HUES6 (cell line): ENCODE data around the gene PLXNB3.

Source experiments
- H3K27ac ChIP-seq: 2 replicates; pipeline ENCODE4 v1.7.0; 2013; ENCODE audit warnings: low read depth, mild to moderate bottlenecking, low read length, inconsistent platforms
- H3K27me3 ChIP-seq: 2 replicates; pipeline ENCODE4 v1.6.1; 2013; ENCODE audit warnings: low read length; ENCODE audit not compliant: control insufficient read depth, insufficient read depth
- H3K36me3 ChIP-seq: 2 replicates; pipeline ENCODE4 v1.6.1; 2013; ENCODE audit warnings: low read length; ENCODE audit not compliant: control insufficient read depth, insufficient read depth
- H3K4me1 ChIP-seq: 2 replicates; pipeline ENCODE4 v1.6.1; 2013; ENCODE audit warnings: low read length; ENCODE audit not compliant: control insufficient read depth, insufficient read depth
- H3K4me3 ChIP-seq: 2 replicates; pipeline ENCODE4 v1.5.1; 2013; ENCODE audit warnings: low read depth, low read length
- H3K9ac ChIP-seq: one replicate; pipeline ENCODE4 v1.6.1; 2013; ENCODE audit warnings: mild to moderate bottlenecking, low read length
- H3K9me3 ChIP-seq: 2 replicates; pipeline ENCODE4 v1.6.1; 2013; ENCODE audit warnings: low read depth, low read length; ENCODE audit not compliant: control insufficient read depth, insufficient read depth

Gene PLXNB3

DNA sequence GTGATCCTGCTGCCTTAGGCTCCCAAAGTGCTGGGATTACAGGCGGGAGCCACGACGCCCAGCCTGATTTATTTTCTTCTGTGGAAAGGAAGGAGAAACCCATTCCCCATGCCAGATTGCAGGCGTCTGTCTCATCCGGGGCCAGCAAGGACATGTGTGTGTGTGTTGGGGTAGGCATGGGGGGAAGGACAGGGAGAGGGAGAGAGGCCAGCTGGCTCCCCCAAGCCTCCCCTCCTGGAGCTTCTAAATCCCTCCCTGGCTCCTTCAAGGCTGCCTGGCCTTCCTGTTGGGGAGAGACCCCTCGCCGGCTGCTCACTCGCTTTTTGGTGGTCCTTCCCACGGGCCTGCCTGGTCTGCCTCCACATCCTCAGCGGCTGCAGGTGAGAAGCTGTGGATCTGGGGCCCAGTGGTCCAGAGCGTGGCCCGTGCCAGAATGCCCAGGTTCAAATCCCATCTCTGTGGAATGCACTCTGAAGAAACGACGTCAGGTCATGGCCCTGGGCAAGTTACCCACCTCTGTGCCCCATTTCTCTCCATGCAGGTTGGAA is 1.3 kb upstream of the PLXNB3 start:
- Histone ChIP-seq H3K9ac (no peak overlapping the region), H3K4me3 (no peak overlapping the region), H3K27ac (no peak overlapping the region), H3K9me3 (peaks cover 15% of the 10 kb centered on the region; the same call in 1 of the 2 replicates), H3K4me1 (peaks cover 30% of the 10 kb centered on the region), H3K36me3 (no peaks in the 10 kb centered on the region), H3K27me3 (no peaks in the 10 kb centered on the region)

DNA sequence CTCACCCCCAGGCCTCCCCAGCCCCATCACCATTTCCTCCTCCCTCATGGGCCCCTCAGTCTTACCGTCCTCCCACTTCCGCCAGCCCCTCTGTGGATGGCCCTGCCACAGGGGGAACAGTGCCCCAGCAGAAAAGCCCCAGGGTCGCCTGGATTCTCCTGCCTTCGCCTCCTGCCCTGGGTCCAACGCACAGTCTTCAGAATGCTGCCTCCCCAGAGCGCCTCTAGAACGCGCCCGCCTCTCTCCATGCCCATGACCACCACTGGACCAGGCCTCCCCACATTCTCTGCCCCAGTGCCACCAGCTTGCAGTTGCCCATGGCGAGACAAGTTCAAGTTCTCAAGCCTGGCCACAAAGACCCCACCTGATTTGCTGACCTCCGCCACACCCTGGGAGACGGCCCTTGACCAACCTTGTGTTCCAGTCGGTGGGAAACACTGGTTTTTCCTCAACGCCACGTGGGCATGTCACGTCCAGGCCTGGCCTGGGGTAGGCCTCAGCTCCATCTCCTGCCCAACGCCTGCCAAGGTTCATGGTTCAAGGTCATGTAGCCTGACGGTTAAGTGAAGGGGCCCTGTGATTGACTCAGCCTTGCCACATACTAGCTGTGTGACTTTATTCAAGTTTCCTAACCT is 634 bp upstream of the PLXNB3 start:
- no peak overlapping the region for H3K9ac ChIP-seq
- no peaks in the 10 kb centered on the region for H3K36me3 ChIP-seq
- H3K4me3 ChIP-seq, result no peak overlapping the region
- H3K27ac ChIP-seq, result no peak overlapping the region
- H3K9me3 ChIP-seq, result peaks cover 17% of the 10 kb centered on the region; the same call in 1 of the 2 replicates
- peaks cover 30% of the 10 kb centered on the region for H3K4me1 ChIP-seq
- no peaks in the 10 kb centered on the region for H3K27me3 ChIP-seq

DNA sequence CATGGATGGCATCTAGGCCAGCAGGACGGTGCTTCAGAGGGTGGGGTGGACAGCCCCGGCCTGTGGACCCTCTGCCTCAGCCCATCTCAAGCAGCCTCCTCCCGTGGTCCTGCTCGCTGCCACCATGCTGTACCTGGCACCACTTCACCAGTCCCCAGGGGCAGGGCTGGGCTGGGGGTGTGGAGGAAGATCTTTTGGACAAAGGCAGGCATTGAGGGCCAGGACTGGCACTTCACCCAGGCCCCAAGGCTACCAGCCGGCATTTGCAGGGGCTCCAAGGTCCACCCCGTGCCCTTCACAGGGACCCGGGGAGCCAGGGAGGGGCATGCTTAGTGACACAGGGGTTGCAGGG is 713 bp downstream of the PLXNB3 start:
- Histone ChIP-seq H3K27me3 (no peaks in the 10 kb centered on the region), H3K9me3 (peaks cover 26% of the 10 kb centered on the region; the same call in 1 of the 2 replicates), H3K9ac (no peak overlapping the region), H3K4me1 (peaks cover 30% of the 10 kb centered on the region), H3K27ac (no peak overlapping the region), H3K36me3 (no peaks in the 10 kb centered on the region), H3K4me3 (no peak overlapping the region)

GRCh38 chrX:153765138-153766079 is 1.4 kb downstream of the PLXNB3 start:
- H3K4me1 ChIP-seq, result peaks cover 30% of the 10 kb centered on the region
- no peak overlapping the region; the same call in 1 of the 2 replicates for H3K27ac ChIP-seq

GRCh38 chrX:153766098-153766817 is 2.2 kb downstream of the PLXNB3 start:
- H3K27ac ChIP-seq, result no peak overlapping the region; the same call in 1 of the 2 replicates
- no peaks in the 10 kb centered on the region for H3K36me3 ChIP-seq
- H3K4me3 ChIP-seq, result peak overlapping the region; percentile 39; the same call in 1 of the 2 replicates
- H3K4me1 ChIP-seq, result peaks cover 30% of the 10 kb centered on the region
- peak overlapping the region; percentile 53 for H3K9ac ChIP-seq
- H3K9me3 ChIP-seq, result peaks cover 32% of the 10 kb centered on the region; the same call in 1 of the 2 replicates
- no peaks in the 10 kb centered on the region for H3K27me3 ChIP-seq

More at GRCh38 chrX:153765138-153766079, 1.4 kb downstream of the PLXNB3 start:
- Histone ChIP-seq H3K9me3 (peaks cover 26% of the 10 kb centered on the region; the same call in 1 of the 2 replicates), H3K36me3 (no peaks in the 10 kb centered on the region), H3K4me3 (peak overlapping the region; percentile 39; the same call in 1 of the 2 replicates), H3K27me3 (no peaks in the 10 kb centered on the region), H3K9ac (peak overlapping the region; percentile 53)

- peaks cover 29% of the 10 kb centered on the region; the same call in 1 of the 2 replicates for H3K9me3 ChIP-seq
- H3K4me1 ChIP-seq, result peaks cover 30% of the 10 kb centered on the region
- no peak overlapping the region for H3K27ac ChIP-seq
- no peak overlapping the region for H3K9ac ChIP-seq
- no peak overlapping the region for H3K4me3 ChIP-seq
- H3K27me3 ChIP-seq, result no peaks in the 10 kb centered on the region
- H3K36me3 ChIP-seq, result no peaks in the 10 kb centered on the region
Measured at GRCh38 chrX:153766871-153767673, 3.0 kb downstream of the PLXNB3 start.

- Histone ChIP-seq H3K36me3 (no peaks in the 10 kb centered on the region), H3K9me3 (peaks cover 32% of the 10 kb centered on the region; the same call in 1 of the 2 replicates), H3K9ac (no peak overlapping the region), H3K27me3 (no peaks in the 10 kb centered on the region), H3K27ac (no peak overlapping the region), H3K4me1 (peaks cover 30% of the 10 kb centered on the region), H3K4me3 (no peak overlapping the region)
Measured at GRCh38 chrX:153767674-153768055, 3.6 kb downstream of the PLXNB3 start.

GRCh38 chrX:153768311-153769157 is 4.5 kb downstream of the PLXNB3 start:
- no peak overlapping the region for H3K9ac ChIP-seq
- H3K27me3 ChIP-seq, result no peaks in the 10 kb centered on the region

GRCh38 chrX:153769158-153769864 is 5.3 kb downstream of the PLXNB3 start:
- Histone ChIP-seq H3K36me3 (no peaks in the 10 kb centered on the region), H3K27ac (no peak overlapping the region), H3K9me3 (peaks cover 39% of the 10 kb centered on the region; the same call in 1 of the 2 replicates), H3K4me3 (no peak overlapping the region), H3K27me3 (no peaks in the 10 kb centered on the region), H3K4me1 (peaks cover 26% of the 10 kb centered on the region), H3K9ac (no peak overlapping the region)

More at GRCh38 chrX:153768311-153769157, 4.5 kb downstream of the PLXNB3 start:
- Histone ChIP-seq H3K36me3 (no peaks in the 10 kb centered on the region), H3K9me3 (peaks cover 35% of the 10 kb centered on the region; the same call in 1 of the 2 replicates), H3K27ac (no peak overlapping the region), H3K4me1 (peaks cover 30% of the 10 kb centered on the region), H3K4me3 (no peak overlapping the region)
